CD4-positive, alpha-beta T cell (primary cell): ENCODE data around the gene HDDC3. TPM values are rescaled to one million over a fixed set of nuclear protein-coding genes. Genes with fewer than 3 reads are reported as not detected.

Experiments used
- ATAC-seq: fragments of 200-7000 bp; cut with Tn5 transposase; one replicate; pipeline ENCODE4 v1.10.0; 2022; ENCODE audit warnings: mild to moderate bottlenecking; ENCODE audit not compliant: poor library complexity
- CTCF ChIA-PET: fragments of 350-600 bp; sonication (Branson Sonifier 250); formaldehyde crosslinking; loops from one replicate; lab custom pipeline; 2021; ENCODE audit warnings: antibody characterized with exemption, inconsistent platforms; lab: Charles Lee
- POLR2A ChIA-PET: fragments of 350-600 bp; sonication (Branson Sonifier 250); formaldehyde crosslinking; loops from one replicate; lab custom pipeline; 2021; ENCODE audit warnings: antibody characterized with exemption, inconsistent platforms; lab: Charles Lee
- DNase-seq, 14 experiments: peaks; one replicate each; pipeline ENCODE4 v3.0.0-alpha.2; 2013 to 2020; ENCODE audit warnings: mixed read lengths in 2 of 14
- H3K27ac ChIP-seq, 2 donors: one replicate each; pipeline versions ENCODE4 v1.5.1 to v1.7.0; 2013; ENCODE audit warnings: low read length in 2 of 2, low read depth in 1 of 2, mild to moderate bottlenecking in 1 of 2
- H3K27me3 ChIP-seq, 2 experiments: 1 replicate in 1 of 2; 2 replicates in 1 of 2; pipeline versions ENCODE4 v1.6.1 to v1.7.0; 2013; ENCODE audit warnings: low read length in 2 of 2, control low read depth in 1 of 2, mild to moderate bottlenecking in 1 of 2, moderate library complexity in 1 of 2; ENCODE audit not compliant: insufficient read depth in 2 of 2, control insufficient read depth in 1 of 2
- H3K36me3 ChIP-seq: one replicate; pipeline ENCODE4 v1.6.1; 2013; ENCODE audit warnings: low read length, control low read depth; ENCODE audit not compliant: insufficient read depth
- H3K4me1 ChIP-seq: one replicate; pipeline ENCODE4 v1.6.1; 2013; ENCODE audit warnings: low read length, control low read depth; ENCODE audit not compliant: insufficient read depth
- H3K4me3 ChIP-seq: one replicate; pipeline ENCODE4 v1.5.1; 2013; ENCODE audit warnings: mild to moderate bottlenecking, low read length, moderate library complexity
- H3K9me3 ChIP-seq, 2 experiments: 1 replicate in 1 of 2; 2 replicates in 1 of 2; pipeline versions ENCODE4 v1.6.1 to v1.7.0; 2013; ENCODE audit warnings: low read length in 2 of 2, mild to moderate bottlenecking in 2 of 2, control low read depth in 1 of 2, moderate library complexity in 1 of 2; ENCODE audit not compliant: control insufficient read depth in 1 of 2, insufficient read depth in 1 of 2
- H3K27ac Mint-ChIP-seq: one replicate; pipeline ENCODE4 v1.8.0; 2020; ENCODE audit warnings: mixed read lengths
- H3K27me3 Mint-ChIP-seq: one replicate; pipeline ENCODE4 v1.8.0; 2021; ENCODE audit warnings: mixed read lengths
- H3K36me3 Mint-ChIP-seq: one replicate; pipeline ENCODE4 v1.8.0; 2021; ENCODE audit warnings: low read depth, mixed read lengths
- H3K4me1 Mint-ChIP-seq: one replicate; pipeline ENCODE4 v1.8.0; 2021; ENCODE audit warnings: low read depth, mixed read lengths
- H3K4me3 Mint-ChIP-seq: one replicate; pipeline ENCODE4 v1.8.0; 2020; ENCODE audit warnings: mild to moderate bottlenecking, mixed read lengths
- H3K9me3 Mint-ChIP-seq: one replicate; pipeline ENCODE4 v1.8.0; 2020; ENCODE audit warnings: mixed read lengths
- intact Hi-C, 2 experiments: fragments of 100-400 bp; cut with DNase I in 1 of 2; cut with micrococcal nuclease in 1 of 2; formaldehyde crosslinking; loops; one replicate each; pipeline versions ENCODE4 v1.15.1 to v1.9.0; 2023 to 2025; cut with DNase I, micrococcal nuclease
- total RNA-seq, 174 experiments: library from RNA in 2 of 174; stranded (reverse) in 2 of 174; gene quantifications; one replicate each; pipeline ENCODE4 v1.2.3 and lab custom pipeline; 2021 to 2026
- TF ChIP-seq, protein P1 (sequence below): fragments of 200-600 bp; IDR thresholded peaks from one replicate; pipeline ENCODE4 v1.8.0; 2022; ENCODE audit warnings: antibody characterized with exemption, mild to moderate bottlenecking

HDDC3 gene
- total RNA-seq, 2 experiments from 2014 or later = 9.9 to 10.8 TPM

DNA sequence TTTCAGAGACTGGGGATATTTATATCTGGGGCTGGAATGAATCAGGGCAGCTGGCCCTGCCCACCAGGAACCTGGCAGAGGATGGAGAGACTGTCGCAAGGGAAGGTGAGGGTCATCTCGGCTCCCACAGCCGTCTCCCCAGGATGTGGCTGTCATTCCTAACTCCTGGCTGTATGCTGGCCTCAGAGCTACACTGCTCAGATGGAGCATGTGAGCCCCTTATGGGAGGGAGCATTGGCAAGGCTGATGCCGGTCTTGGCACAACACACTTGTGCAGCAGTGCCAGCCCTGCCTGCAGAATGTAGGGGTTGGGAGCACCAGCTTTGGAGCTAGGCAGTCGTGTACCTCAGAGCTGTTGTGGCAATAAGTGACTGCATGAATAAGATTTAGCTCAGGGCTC is 27.5 kb upstream of the HDDC3 start:
- Mint-ChIP-seq H3K27ac (no peak overlapping the region), H3K36me3 (peaks cover 36% of the 10 kb centered on the region), H3K27me3 (no peaks in the 10 kb centered on the region), H3K4me1 (peaks cover 9% of the 10 kb centered on the region), H3K9me3 (no peaks in the 10 kb centered on the region), H3K4me3 (no peak overlapping the region)
- intact Hi-C loops = loop anchor here in 1 of 2 experiments (5.0 kb wide), 2 partner anchors 32 to 62 kb away; partner anchors contain the start of genes PRC1 and VPS33B
- Histone ChIP-seq H3K9me3 (no peaks in the 10 kb centered on the region), H3K4me1 (peaks cover 18% of the 10 kb centered on the region), H3K4me3 (no peak overlapping the region), H3K27me3 (no peaks in the 10 kb centered on the region), H3K36me3 (peaks cover 33% of the 10 kb centered on the region), H3K27ac (no peak overlapping the region)
- DNase-seq (no peak), ATAC-seq (no peak)
- ChIA-PET CTCF (interaction anchor here (0.9 kb wide), 1 partner anchor 25 kb away, joined by 3 read pairs; the partner anchor contains the start of gene UNC45A), POLR2A (interaction anchor here (7.7 kb wide), 1 partner anchor 27 kb away, joined by 126 read pairs; the partner anchor contains the start of genes HDDC3 and UNC45A)
- TF ChIP-seq, protein P1, sequence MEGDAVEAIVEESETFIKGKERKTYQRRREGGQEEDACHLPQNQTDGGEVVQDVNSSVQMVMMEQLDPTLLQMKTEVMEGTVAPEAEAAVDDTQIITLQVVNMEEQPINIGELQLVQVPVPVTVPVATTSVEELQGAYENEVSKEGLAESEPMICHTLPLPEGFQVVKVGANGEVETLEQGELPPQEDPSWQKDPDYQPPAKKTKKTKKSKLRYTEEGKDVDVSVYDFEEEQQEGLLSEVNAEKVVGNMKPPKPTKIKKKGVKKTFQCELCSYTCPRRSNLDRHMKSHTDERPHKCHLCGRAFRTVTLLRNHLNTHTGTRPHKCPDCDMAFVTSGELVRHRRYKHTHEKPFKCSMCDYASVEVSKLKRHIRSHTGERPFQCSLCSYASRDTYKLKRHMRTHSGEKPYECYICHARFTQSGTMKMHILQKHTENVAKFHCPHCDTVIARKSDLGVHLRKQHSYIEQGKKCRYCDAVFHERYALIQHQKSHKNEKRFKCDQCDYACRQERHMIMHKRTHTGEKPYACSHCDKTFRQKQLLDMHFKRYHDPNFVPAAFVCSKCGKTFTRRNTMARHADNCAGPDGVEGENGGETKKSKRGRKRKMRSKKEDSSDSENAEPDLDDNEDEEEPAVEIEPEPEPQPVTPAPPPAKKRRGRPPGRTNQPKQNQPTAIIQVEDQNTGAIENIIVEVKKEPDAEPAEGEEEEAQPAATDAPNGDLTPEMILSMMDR = no peak

DNA sequence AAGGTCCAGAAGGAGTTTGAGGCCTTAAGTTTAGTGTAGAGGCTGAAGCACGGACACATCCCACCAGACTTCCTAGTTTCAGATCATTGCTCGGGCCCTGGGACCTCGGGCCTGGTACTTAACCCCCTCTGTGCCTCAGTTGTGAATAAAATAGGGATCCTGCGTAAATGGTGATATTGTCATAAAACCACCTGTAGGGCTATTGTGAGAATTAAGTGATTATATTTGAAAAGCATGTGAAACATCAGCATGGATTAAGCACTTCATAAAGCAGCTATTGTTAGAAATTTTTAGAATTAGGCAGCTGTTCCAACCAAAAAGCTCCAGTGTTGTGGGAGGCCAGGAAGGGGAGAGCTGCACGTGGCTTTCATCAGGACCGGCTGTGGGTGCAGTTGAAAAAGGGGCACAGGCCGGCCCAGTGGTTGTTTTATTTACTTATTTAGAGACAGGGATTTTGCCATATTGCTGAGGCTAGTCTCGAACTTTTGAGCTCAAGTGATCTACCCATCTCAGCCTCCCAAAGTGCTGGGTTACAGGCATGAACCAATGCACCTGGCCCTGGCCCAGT is 26.8 kb upstream of the HDDC3 start:
- Mint-ChIP-seq H3K27me3 (no peaks in the 10 kb centered on the region), H3K9me3 (no peaks in the 10 kb centered on the region), H3K4me1 (peaks cover 9% of the 10 kb centered on the region), H3K36me3 (peaks cover 42% of the 10 kb centered on the region), H3K4me3 (no peak overlapping the region), H3K27ac (no peak overlapping the region)
- Histone ChIP-seq H3K4me1 (peaks cover 24% of the 10 kb centered on the region), H3K27ac (no peak overlapping the region), H3K4me3 (no peak overlapping the region), H3K27me3 (no peaks in the 10 kb centered on the region), H3K9me3 (no peaks in the 10 kb centered on the region), H3K36me3 (peaks cover 33% of the 10 kb centered on the region)
- intact Hi-C loops = loop anchor here in 1 of 2 experiments (5.0 kb wide), 2 partner anchors 33 to 63 kb away; partner anchors contain the start of genes PRC1 and VPS33B
- DNase-seq (no peak), ATAC-seq (no peak)
- TF ChIP-seq, protein P1 = no peak
- POLR2A ChIA-PET = interaction anchor here (0.8 to 7.7 kb wide), 2 partner anchors 18 to 26 kb away, joined by 3 to 126 read pairs; partner anchors contain the start of genes HDDC3 and UNC45A
- CTCF ChIA-PET = interaction anchor here (0.9 kb wide), 1 partner anchor 24 kb away, joined by 3 read pairs; the partner anchor contains the start of gene UNC45A

DNA sequence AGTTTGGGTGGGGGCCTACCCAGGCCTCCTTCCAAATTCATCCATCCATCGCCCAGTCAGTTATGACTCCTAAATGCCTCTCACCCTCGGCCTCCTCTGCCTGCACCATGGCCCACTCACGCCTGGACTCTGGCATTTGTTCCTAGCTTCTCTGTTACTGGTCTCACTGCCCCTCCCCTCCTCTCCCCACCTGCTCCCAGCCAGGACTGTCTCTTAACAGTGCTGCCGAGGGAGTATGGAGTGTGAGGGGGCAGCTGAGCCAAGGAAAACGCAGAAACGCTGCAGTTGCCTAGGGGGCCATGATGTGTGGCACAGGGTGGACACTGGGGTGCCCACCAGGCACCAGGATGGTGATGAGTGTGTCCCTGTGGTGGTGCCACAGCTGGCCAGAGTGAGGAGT is 25.4 kb upstream of the HDDC3 start:
- Histone ChIP-seq H3K4me1 (peaks cover 26% of the 10 kb centered on the region), H3K36me3 (peaks cover 36% of the 10 kb centered on the region), H3K4me3 (no peak overlapping the region), H3K27ac (no peak overlapping the region), H3K9me3 (no peaks in the 10 kb centered on the region), H3K27me3 (no peaks in the 10 kb centered on the region)
- Mint-ChIP-seq H3K9me3 (no peaks in the 10 kb centered on the region), H3K36me3 (peaks cover 45% of the 10 kb centered on the region), H3K27me3 (no peaks in the 10 kb centered on the region), H3K27ac (no peak overlapping the region), H3K4me1 (peaks cover 9% of the 10 kb centered on the region), H3K4me3 (peak overlapping the region; percentile 75)
- TF ChIP-seq, protein P1 = no peak
- intact Hi-C loops = loop anchor here (2.0 to 5.0 kb wide), 3 partner anchors 35 to 75 kb away; partner anchors contain the start of genes PRC1 (in 1 of the 2) and VPS33B (in 1 of the 2)
- CTCF ChIA-PET = interaction anchor here (1.3 to 5.5 kb wide), 5 partner anchors 10 to 76 kb away, joined by 3 to 41 read pairs (median 11); partner anchors contain the start of genes HDDC3 and VPS33B
- ATAC-seq (no peak), DNase-seq (peak in 1 of 14 experiments; percentile 11)
- POLR2A ChIA-PET = interaction anchor here (7.7 kb wide), 1 partner anchor 25 kb away, joined by 126 read pairs; the partner anchor contains the start of genes HDDC3 and UNC45A
